PFSK-1 (cell line): ENCODE results near the gene CCDC70.

Source experiments
- FOXP2 ChIP-seq: optimal IDR thresholded peaks from 2 replicates; pipeline ENCODE3; 2011; ENCODE audit warnings: borderline replicate concordance, control low read depth, inconsistent platforms; ENCODE audit not compliant: insufficient read depth; ENCODE audit errors: extremely low read length, extremely low read depth
- POLR2AphosphoS5 ChIP-seq: IDR thresholded peaks from 2 replicates; pipeline ENCODE4 v1.6.1; 2012; ENCODE audit warnings: low read depth, mild to moderate bottlenecking, control low read depth, low read length, moderate library complexity
- SIN3A ChIP-seq: IDR thresholded peaks from 2 replicates; pipeline ENCODE4 v1.6.1; 2012; ENCODE audit warnings: mild to moderate bottlenecking, low read length, moderate library complexity, borderline replicate concordance; ENCODE audit not compliant: insufficient read depth
- TAF1 ChIP-seq: IDR thresholded peaks from 2 replicates; pipeline ENCODE4 v1.6.1; 2012; ENCODE audit warnings: low read length, control low read depth, borderline replicate concordance; ENCODE audit not compliant: insufficient read depth
- TF ChIP-seq, protein P1 (sequence below), 2 experiments: IDR thresholded peaks; 2 replicates each; pipeline versions ENCODE4 v1.6.1 to v1.8.0; 2011 to 2012; ENCODE audit warnings: low read depth in 2 of 2, low read length in 2 of 2, control low read depth in 1 of 2, inconsistent platforms in 1 of 2, mild to moderate bottlenecking in 1 of 2, moderate library complexity in 1 of 2; ENCODE audit not compliant: insufficient read depth in 1 of 2

The CCDC70 gene

GRCh38 chr13:51894239-51894638 is 32.5 kb downstream of the CCDC70 start:
- TF ChIP-seq FOXP2 (no peak), POLR2AphosphoS5 (no peak), SIN3A (no peak), TAF1 (no peak)
- TF ChIP-seq, protein P1, sequence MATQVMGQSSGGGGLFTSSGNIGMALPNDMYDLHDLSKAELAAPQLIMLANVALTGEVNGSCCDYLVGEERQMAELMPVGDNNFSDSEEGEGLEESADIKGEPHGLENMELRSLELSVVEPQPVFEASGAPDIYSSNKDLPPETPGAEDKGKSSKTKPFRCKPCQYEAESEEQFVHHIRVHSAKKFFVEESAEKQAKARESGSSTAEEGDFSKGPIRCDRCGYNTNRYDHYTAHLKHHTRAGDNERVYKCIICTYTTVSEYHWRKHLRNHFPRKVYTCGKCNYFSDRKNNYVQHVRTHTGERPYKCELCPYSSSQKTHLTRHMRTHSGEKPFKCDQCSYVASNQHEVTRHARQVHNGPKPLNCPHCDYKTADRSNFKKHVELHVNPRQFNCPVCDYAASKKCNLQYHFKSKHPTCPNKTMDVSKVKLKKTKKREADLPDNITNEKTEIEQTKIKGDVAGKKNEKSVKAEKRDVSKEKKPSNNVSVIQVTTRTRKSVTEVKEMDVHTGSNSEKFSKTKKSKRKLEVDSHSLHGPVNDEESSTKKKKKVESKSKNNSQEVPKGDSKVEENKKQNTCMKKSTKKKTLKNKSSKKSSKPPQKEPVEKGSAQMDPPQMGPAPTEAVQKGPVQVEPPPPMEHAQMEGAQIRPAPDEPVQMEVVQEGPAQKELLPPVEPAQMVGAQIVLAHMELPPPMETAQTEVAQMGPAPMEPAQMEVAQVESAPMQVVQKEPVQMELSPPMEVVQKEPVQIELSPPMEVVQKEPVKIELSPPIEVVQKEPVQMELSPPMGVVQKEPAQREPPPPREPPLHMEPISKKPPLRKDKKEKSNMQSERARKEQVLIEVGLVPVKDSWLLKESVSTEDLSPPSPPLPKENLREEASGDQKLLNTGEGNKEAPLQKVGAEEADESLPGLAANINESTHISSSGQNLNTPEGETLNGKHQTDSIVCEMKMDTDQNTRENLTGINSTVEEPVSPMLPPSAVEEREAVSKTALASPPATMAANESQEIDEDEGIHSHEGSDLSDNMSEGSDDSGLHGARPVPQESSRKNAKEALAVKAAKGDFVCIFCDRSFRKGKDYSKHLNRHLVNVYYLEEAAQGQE (IDR thresholded peaks at IDR 0.05; ENCODE audit: insufficient read depth in 1 of 2, low read depth in 2 of 2, low read length in 2 of 2) = no peak

- TF ChIP-seq TAF1 = no peak
- no peak for TF ChIP-seq POLR2AphosphoS5
- TF ChIP-seq SIN3A = no peak
- TF ChIP-seq, protein P1 (IDR thresholded peaks at IDR 0.05; ENCODE audit: insufficient read depth in 1 of 2, low read depth in 2 of 2, low read length in 2 of 2) = no peak
- TF ChIP-seq FOXP2 = no peak
Measured at GRCh38 chr13:51895906-51896888, 34.4 kb downstream of the CCDC70 start.

- TF ChIP-seq TAF1 (no peak), SIN3A (no peak), FOXP2 (no peak), POLR2AphosphoS5 (no peak)
- TF ChIP-seq, protein P1 (IDR thresholded peaks at IDR 0.05; ENCODE audit: insufficient read depth in 1 of 2, low read depth in 2 of 2, low read length in 2 of 2) = no peak
Measured at GRCh38 chr13:51900471-51900870, 38.7 kb downstream of the CCDC70 start.

- TF ChIP-seq POLR2AphosphoS5 (no peak), TAF1 (no peak), FOXP2 (no peak), SIN3A (no peak)
- TF ChIP-seq, protein P1 (IDR thresholded peaks at IDR 0.05; ENCODE audit: insufficient read depth in 1 of 2, low read depth in 2 of 2, low read length in 2 of 2) = no peak
Measured at GRCh38 chr13:51902776-51903175, 41.0 kb downstream of the CCDC70 start.
